CD14-positive monocyte (primary cell): ENCODE measurements around the gene BTBD9. TPM values are rescaled to one million over a fixed set of nuclear protein-coding genes. Genes with fewer than 3 reads are reported as not detected.

Source experiments
- DNase-seq, 3 donors: peaks; one replicate each; pipeline ENCODE4 v3.0.0-alpha.2; 2011 to 2022
- H2AFZ ChIP-seq: 2 replicates; pipeline ENCODE4 v1.6.0; 2012; ENCODE audit warnings: mild to moderate bottlenecking, low read depth, low read length, inconsistent platforms; ENCODE audit not compliant: insufficient read depth, poor library complexity, severe bottlenecking
- H3K27ac ChIP-seq, 2 donors: 1 replicate in 1 of 2; 2 replicates in 1 of 2; pipeline ENCODE4 v1.5.1; 2012 to 2013; ENCODE audit warnings: low read length in 2 of 2, control low read depth in 1 of 2, inconsistent platforms in 1 of 2, low read depth in 1 of 2, mild to moderate bottlenecking in 1 of 2
- H3K27me3 ChIP-seq, 2 donors: one replicate each; pipeline versions ENCODE4 v1.6.0 to v1.6.1; 2011 to 2013; ENCODE audit warnings: low read length in 2 of 2; ENCODE audit not compliant: control insufficient read depth in 2 of 2, insufficient read depth in 2 of 2
- H3K36me3 ChIP-seq, 2 donors: replicated peaks in 1 of 2; 1 replicate in 1 of 2; 2 replicates in 1 of 2; pipeline versions ENCODE4 v1.5.1 to v1.6.1; 2012 to 2013; ENCODE audit warnings: low read length in 2 of 2, control low read depth in 1 of 2, inconsistent platforms in 1 of 2, mild to moderate bottlenecking in 1 of 2; ENCODE audit not compliant: insufficient read depth in 2 of 2, control insufficient read depth in 1 of 2
- H3K4me1 ChIP-seq, 2 donors: 1 replicate in 1 of 2; 2 replicates in 1 of 2; pipeline versions ENCODE4 v1.5.1 to v1.6.1; 2012 to 2013; ENCODE audit warnings: low read length in 2 of 2, control low read depth in 1 of 2, inconsistent platforms in 1 of 2, mild to moderate bottlenecking in 1 of 2, moderate library complexity in 1 of 2; ENCODE audit not compliant: insufficient read depth in 2 of 2, control insufficient read depth in 1 of 2
- H3K4me2 ChIP-seq: replicated peaks from 2 replicates; pipeline ENCODE3; 2012; ENCODE audit warnings: low read length, moderate library complexity, mild to moderate bottlenecking; ENCODE audit not compliant: poor library complexity, severe bottlenecking; ENCODE audit errors: extremely low read depth
- H3K4me3 ChIP-seq, 3 experiments: fragments of 200-600 bp in 1 of 3; sonication (generic) in 1 of 3; replicated peaks in 1 of 3; 1 replicate in 2 of 3; 2 replicates in 1 of 3; pipeline ENCODE4 v1.5.1; 2011 to 2013; ENCODE audit warnings: low read length in 3 of 3, mild to moderate bottlenecking in 3 of 3, control low read depth in 2 of 3, low read depth in 2 of 3, inconsistent platforms in 1 of 3, moderate library complexity in 1 of 3
- H3K79me2 ChIP-seq: 2 replicates; pipeline ENCODE4 v1.6.0; 2012; ENCODE audit warnings: mild to moderate bottlenecking, control low read depth, inconsistent platforms, low read length, moderate library complexity; ENCODE audit not compliant: insufficient read depth
- H3K9ac ChIP-seq: 2 replicates; pipeline ENCODE4 v1.6.0; 2017; ENCODE audit warnings: low read length, mild to moderate bottlenecking; ENCODE audit not compliant: insufficient read depth, poor library complexity, severe bottlenecking
- H3K9me3 ChIP-seq, 2 donors: replicated peaks in 1 of 2; 1 replicate in 1 of 2; 2 replicates in 1 of 2; pipeline versions ENCODE4 v1.5.1 to v1.6.1; 2012 to 2013; ENCODE audit warnings: low read length in 2 of 2, control low read depth in 1 of 2; ENCODE audit not compliant: control insufficient read depth in 1 of 2, insufficient read depth in 1 of 2
- H4K20me1 ChIP-seq: 2 replicates; pipeline ENCODE4 v1.6.0; 2012; ENCODE audit warnings: mild to moderate bottlenecking, low read length, control low read depth, moderate library complexity; ENCODE audit not compliant: insufficient read depth
- H3K27ac Mint-ChIP-seq, 7 donors: one replicate each; pipeline ENCODE4 v1.8.0; 2020; ENCODE audit warnings: mild to moderate bottlenecking in 7 of 7, mixed read lengths in 7 of 7, moderate library complexity in 6 of 7, inconsistent platforms in 2 of 7
- H3K27me3 Mint-ChIP-seq, 3 donors: one replicate each; pipeline ENCODE4 v1.8.0; 2021 to 2022; ENCODE audit warnings: low read depth in 3 of 3, mild to moderate bottlenecking in 3 of 3, mixed read lengths in 3 of 3, moderate library complexity in 3 of 3, inconsistent platforms in 1 of 3
- H3K36me3 Mint-ChIP-seq, 2 donors: one replicate each; pipeline ENCODE4 v1.8.0; 2020; ENCODE audit warnings: mixed read lengths in 2 of 2, inconsistent platforms in 1 of 2, mild to moderate bottlenecking in 1 of 2
- H3K4me1 Mint-ChIP-seq: one replicate; pipeline ENCODE4 v1.8.0; 2020; ENCODE audit warnings: mild to moderate bottlenecking, mixed read lengths
- H3K4me3 Mint-ChIP-seq, 2 donors: one replicate each; pipeline ENCODE4 v1.8.0; 2020; ENCODE audit warnings: mild to moderate bottlenecking in 2 of 2, mixed read lengths in 2 of 2, moderate library complexity in 1 of 2
- H3K9me3 Mint-ChIP-seq, 7 donors: one replicate each; pipeline ENCODE4 v1.8.0; 2020 to 2022; ENCODE audit warnings: mixed read lengths in 7 of 7, mild to moderate bottlenecking in 6 of 7, moderate library complexity in 6 of 7, inconsistent platforms in 2 of 7
- WGBS: methylation state at CpG from one replicate; pipeline ENCODE4 v1.1.5; 2013; ENCODE audit warnings: missing lambda C conversion rate; ENCODE audit not compliant: insufficient coverage; 5-methylcytosine and 5-hydroxymethylcytosine counted together
- intact Hi-C, 2 donors: fragments of 100-400 bp; cut with micrococcal nuclease; formaldehyde crosslinking; loops; one replicate each; pipeline versions ENCODE4 v1.15.0 to v1.15.1; 2023
- polyA plus RNA-seq, 3 donors: library from polyadenylated mRNA; depleted of rRNA in 1 of 3; unstranded in 2 of 3; stranded (reverse) in 1 of 3; fragments of 300-500 nt in 2 of 3; fragments of >200 nt in 1 of 3; fragmentation: Illumina TruSeq in 2 of 3; gene quantifications; 1 replicate in 2 of 3; 2 replicates in 1 of 3; pipeline ENCODE4 v1.2.3, GENCODE V29; 2012 to 2021
- TF ChIP-seq, protein P1 (sequence below): fragments of 200-600 bp; IDR thresholded peaks from one replicate; pipeline ENCODE4 v1.8.0; 2022; ENCODE audit warnings: antibody characterized with exemption, mild to moderate bottlenecking

BTBD9 gene
- polyA plus RNA-seq, 3 donors = 5.2 to 7.5 (median 6.2) TPM

DNA sequence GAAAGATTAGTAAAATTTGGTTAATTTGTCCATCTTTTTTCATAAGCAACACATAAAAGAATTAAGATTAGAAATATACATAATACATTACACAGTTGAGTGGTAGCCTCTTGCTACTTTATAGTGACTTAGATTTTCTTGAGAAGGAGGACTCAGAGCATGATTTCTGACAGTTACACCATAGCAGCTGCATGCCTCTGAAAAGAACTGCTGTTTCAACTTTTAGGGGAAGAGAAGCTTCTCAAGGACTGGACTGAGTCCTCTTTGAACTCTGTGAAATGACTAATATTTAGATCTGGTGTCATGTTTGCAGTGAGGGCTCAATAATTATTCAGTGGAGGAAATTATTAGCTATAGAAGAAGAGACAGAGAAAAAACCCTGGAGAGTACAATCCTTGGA lies 272.5 kb downstream of the BTBD9 start:
- Histone ChIP-seq H3K4me3 (no peak overlapping the region), H3K9ac (no peak overlapping the region), H3K4me1 (no peaks in the 10 kb centered on the region), H3K36me3 (no peaks in the 10 kb centered on the region), H3K79me2 (no peaks in the 10 kb centered on the region), H3K27ac (no peak overlapping the region), H3K4me2 (no peak overlapping the region), H3K27me3 (no peaks in the 10 kb centered on the region), H3K9me3 (no peaks in the 10 kb centered on the region), H4K20me1 (no peaks in the 10 kb centered on the region), H2AFZ (no peak overlapping the region)
- no peaks in the 10 kb centered on the region for H3K4me1 Mint-ChIP-seq
- intact Hi-C loops = no loop called here
- H3K4me3 Mint-ChIP-seq = no peak overlapping the region
- DNase-seq = no peak
- no peaks in the 10 kb centered on the region for H3K9me3 Mint-ChIP-seq
- TF ChIP-seq, protein P1, sequence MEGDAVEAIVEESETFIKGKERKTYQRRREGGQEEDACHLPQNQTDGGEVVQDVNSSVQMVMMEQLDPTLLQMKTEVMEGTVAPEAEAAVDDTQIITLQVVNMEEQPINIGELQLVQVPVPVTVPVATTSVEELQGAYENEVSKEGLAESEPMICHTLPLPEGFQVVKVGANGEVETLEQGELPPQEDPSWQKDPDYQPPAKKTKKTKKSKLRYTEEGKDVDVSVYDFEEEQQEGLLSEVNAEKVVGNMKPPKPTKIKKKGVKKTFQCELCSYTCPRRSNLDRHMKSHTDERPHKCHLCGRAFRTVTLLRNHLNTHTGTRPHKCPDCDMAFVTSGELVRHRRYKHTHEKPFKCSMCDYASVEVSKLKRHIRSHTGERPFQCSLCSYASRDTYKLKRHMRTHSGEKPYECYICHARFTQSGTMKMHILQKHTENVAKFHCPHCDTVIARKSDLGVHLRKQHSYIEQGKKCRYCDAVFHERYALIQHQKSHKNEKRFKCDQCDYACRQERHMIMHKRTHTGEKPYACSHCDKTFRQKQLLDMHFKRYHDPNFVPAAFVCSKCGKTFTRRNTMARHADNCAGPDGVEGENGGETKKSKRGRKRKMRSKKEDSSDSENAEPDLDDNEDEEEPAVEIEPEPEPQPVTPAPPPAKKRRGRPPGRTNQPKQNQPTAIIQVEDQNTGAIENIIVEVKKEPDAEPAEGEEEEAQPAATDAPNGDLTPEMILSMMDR = no peak
- H3K27ac Mint-ChIP-seq = no peak overlapping the region
- no peaks in the 10 kb centered on the region for H3K27me3 Mint-ChIP-seq
- H3K36me3 Mint-ChIP-seq = no peaks in the 10 kb centered on the region

DNA sequence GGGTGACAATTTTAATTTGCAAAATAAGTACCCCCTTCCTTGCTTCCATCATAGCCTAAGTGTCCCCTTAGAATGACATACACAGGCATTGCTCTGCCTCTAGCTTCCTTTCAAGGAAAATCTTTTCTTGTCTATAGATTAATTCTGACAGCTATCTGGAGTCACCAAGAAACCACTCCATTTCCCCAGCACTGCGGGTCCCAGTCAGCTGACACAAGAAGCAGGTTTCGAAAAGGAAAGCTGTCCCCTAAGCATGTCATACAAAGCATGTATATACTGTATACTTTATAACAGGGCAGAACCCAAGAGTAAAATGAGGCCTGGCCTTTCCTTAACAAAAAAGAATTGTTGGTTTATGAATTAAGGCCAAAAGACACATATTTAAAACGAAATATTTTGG lies 273.5 kb downstream of the BTBD9 start:
- WGBS = no CpG with 5 or more reads among the region's 3 CpGs
- Histone ChIP-seq H2AFZ (no peak overlapping the region), H3K27me3 (no peaks in the 10 kb centered on the region), H3K9me3 (no peaks in the 10 kb centered on the region), H3K4me2 (no peak overlapping the region), H4K20me1 (no peaks in the 10 kb centered on the region), H3K9ac (no peak overlapping the region), H3K36me3 (no peaks in the 10 kb centered on the region), H3K79me2 (no peaks in the 10 kb centered on the region), H3K4me1 (no peaks in the 10 kb centered on the region), H3K27ac (no peak overlapping the region), H3K4me3 (no peak overlapping the region)
- Mint-ChIP-seq H3K27me3 (no peaks in the 10 kb centered on the region), H3K4me3 (no peak overlapping the region), H3K27ac (peak overlapping the region in 1 of 7 donors; percentile 6), H3K36me3 (no peaks in the 10 kb centered on the region), H3K9me3 (no peaks in the 10 kb centered on the region), H3K4me1 (no peaks in the 10 kb centered on the region)
- no peak for DNase-seq
- TF ChIP-seq, protein P1 = no peak
- intact Hi-C loops = no loop called here
